Liver (tissue), 3 donors: ENCODE results near the gene CXCL1.

Source experiments
- GABPA ChIP-seq, 2 donors: IDR thresholded peaks in 1 of 2; conservative IDR thresholded peaks in 1 of 2; 2 replicates each; pipeline ENCODE4 v1.6.1; 2016; ENCODE audit warnings: antibody characterized with exemption in 2 of 2, mild to moderate bottlenecking in 1 of 2, moderate library complexity in 1 of 2
- HNF4G ChIP-seq: IDR thresholded peaks from 2 replicates; pipeline ENCODE4 v1.6.1; 2016; ENCODE audit warnings: antibody characterized with exemption
- SP1 ChIP-seq: IDR thresholded peaks from 2 replicates; pipeline ENCODE4 v1.6.1; 2018; ENCODE audit warnings: antibody characterized with exemption, mild to moderate bottlenecking
- TAF1 ChIP-seq: conservative IDR thresholded peaks from 2 replicates; pipeline ENCODE4 v1.6.1; 2016; ENCODE audit warnings: antibody characterized with exemption, mild to moderate bottlenecking
- ZBTB33 ChIP-seq: IDR thresholded peaks from 2 replicates; pipeline ENCODE4 v1.6.1; 2016; ENCODE audit warnings: antibody characterized with exemption
- TF ChIP-seq, protein P1 (sequence below): fragments of 150-350 bp; IDR thresholded peaks from 2 replicates; pipeline ENCODE4 v1.5.1; 2017; ENCODE audit warnings: improper control_type of control experiment, low read depth, low read length; ENCODE audit not compliant: missing input control
- TF ChIP-seq, protein P2 (sequence below): IDR thresholded peaks from 2 replicates; pipeline ENCODE4 v1.6.1; 2016; ENCODE audit warnings: antibody characterized with exemption
- TF ChIP-seq, protein P3 (sequence below): IDR thresholded peaks from 2 replicates; pipeline ENCODE4 v1.6.1; 2016; ENCODE audit warnings: antibody characterized with exemption, mild to moderate bottlenecking
- donor health status: healthy.
- donor health status: healthy.

GRCh38 chr4:73839715-73840114, 29.5 kb upstream of the CXCL1 start:
- TF ChIP-seq TAF1, result no peak
- TF ChIP-seq GABPA (IDR thresholded peaks at IDR 0.05 in 1 of 2, conservative IDR thresholded peaks at IDR 0.05 in 1 of 2), result no peak
- no peak for TF ChIP-seq ZBTB33
- TF ChIP-seq, protein P1, sequence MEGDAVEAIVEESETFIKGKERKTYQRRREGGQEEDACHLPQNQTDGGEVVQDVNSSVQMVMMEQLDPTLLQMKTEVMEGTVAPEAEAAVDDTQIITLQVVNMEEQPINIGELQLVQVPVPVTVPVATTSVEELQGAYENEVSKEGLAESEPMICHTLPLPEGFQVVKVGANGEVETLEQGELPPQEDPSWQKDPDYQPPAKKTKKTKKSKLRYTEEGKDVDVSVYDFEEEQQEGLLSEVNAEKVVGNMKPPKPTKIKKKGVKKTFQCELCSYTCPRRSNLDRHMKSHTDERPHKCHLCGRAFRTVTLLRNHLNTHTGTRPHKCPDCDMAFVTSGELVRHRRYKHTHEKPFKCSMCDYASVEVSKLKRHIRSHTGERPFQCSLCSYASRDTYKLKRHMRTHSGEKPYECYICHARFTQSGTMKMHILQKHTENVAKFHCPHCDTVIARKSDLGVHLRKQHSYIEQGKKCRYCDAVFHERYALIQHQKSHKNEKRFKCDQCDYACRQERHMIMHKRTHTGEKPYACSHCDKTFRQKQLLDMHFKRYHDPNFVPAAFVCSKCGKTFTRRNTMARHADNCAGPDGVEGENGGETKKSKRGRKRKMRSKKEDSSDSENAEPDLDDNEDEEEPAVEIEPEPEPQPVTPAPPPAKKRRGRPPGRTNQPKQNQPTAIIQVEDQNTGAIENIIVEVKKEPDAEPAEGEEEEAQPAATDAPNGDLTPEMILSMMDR, result no peak
- TF ChIP-seq, protein P2, sequence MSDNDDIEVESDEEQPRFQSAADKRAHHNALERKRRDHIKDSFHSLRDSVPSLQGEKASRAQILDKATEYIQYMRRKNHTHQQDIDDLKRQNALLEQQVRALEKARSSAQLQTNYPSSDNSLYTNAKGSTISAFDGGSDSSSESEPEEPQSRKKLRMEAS, result no peak
- TF ChIP-seq, protein P3, sequence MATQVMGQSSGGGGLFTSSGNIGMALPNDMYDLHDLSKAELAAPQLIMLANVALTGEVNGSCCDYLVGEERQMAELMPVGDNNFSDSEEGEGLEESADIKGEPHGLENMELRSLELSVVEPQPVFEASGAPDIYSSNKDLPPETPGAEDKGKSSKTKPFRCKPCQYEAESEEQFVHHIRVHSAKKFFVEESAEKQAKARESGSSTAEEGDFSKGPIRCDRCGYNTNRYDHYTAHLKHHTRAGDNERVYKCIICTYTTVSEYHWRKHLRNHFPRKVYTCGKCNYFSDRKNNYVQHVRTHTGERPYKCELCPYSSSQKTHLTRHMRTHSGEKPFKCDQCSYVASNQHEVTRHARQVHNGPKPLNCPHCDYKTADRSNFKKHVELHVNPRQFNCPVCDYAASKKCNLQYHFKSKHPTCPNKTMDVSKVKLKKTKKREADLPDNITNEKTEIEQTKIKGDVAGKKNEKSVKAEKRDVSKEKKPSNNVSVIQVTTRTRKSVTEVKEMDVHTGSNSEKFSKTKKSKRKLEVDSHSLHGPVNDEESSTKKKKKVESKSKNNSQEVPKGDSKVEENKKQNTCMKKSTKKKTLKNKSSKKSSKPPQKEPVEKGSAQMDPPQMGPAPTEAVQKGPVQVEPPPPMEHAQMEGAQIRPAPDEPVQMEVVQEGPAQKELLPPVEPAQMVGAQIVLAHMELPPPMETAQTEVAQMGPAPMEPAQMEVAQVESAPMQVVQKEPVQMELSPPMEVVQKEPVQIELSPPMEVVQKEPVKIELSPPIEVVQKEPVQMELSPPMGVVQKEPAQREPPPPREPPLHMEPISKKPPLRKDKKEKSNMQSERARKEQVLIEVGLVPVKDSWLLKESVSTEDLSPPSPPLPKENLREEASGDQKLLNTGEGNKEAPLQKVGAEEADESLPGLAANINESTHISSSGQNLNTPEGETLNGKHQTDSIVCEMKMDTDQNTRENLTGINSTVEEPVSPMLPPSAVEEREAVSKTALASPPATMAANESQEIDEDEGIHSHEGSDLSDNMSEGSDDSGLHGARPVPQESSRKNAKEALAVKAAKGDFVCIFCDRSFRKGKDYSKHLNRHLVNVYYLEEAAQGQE, result no peak
- no peak for TF ChIP-seq SP1
- no peak for TF ChIP-seq HNF4G
